CMK (cell line): Measurements from ENCODE around the gene CENATAC.
"Not testable (repeated sequence)": the region's sequence is repeated elsewhere in the genome, so short reads cannot be mapped to it uniquely, and the experiment has no call there.

Experiments
- DNase-seq: peaks from one replicate; pipeline ENCODE4 v3.0.0-alpha.2; 2010; ENCODE audit warnings: low read depth

The CENATAC gene

GRCh38 chr11:119054418-119054817 is 56.5 kb downstream of the CENATAC start:
- no peak for DNase-seq

GRCh38 chr11:119055901-119056300 is 58.0 kb downstream of the CENATAC start:
- DNase-seq, result no peak

GRCh38 chr11:119056421-119056999 is 58.6 kb downstream of the CENATAC start:
- DNase-seq, result no peak

GRCh38 chr11:119057000-119057769 is 59.2 kb downstream of the CENATAC start, which contains the start of gene HYOU1:
TSS of gene HYOU1 (minus strand) at chr11:119057205. CDS start at chr11:119056160, 1,045 bp downstream.
- peak; percentile 94 for DNase-seq

- not testable (repeated sequence) for DNase-seq
Measured at GRCh38 chr11:119059128-119059527, 61.2 kb downstream of the CENATAC start.

GRCh38 chr11:119061256-119061655 is 63.3 kb downstream of the CENATAC start:
- no peak for DNase-seq

GRCh38 chr11:119062779-119063178 is 64.8 kb downstream of the CENATAC start:
- no peak for DNase-seq

GRCh38 chr11:119065369-119065768 is 67.4 kb downstream of the CENATAC start:
- no peak for DNase-seq
